T-helper 2 cell treated with Interferon-gamma antibody and Interleukin-4, amounts not matched to agents 100 ng/mL and 5 ng/mL, for 36 hours (primary cell): Measurements from ENCODE around the gene FAM229B. TPM values are rescaled to one million over a fixed set of nuclear protein-coding genes. Genes with fewer than 3 reads are reported as not detected.
"Not testable (repeated sequence)": the region's sequence is repeated elsewhere in the genome, so short reads cannot be mapped to it uniquely, and the experiment has no call there.

Experiments used
- intact Hi-C: fragments of 100-400 bp; cut with micrococcal nuclease; formaldehyde crosslinking; loops from one replicate; pipeline ENCODE4 v1.15.1; 2023
- total RNA-seq: library from RNA; stranded (reverse); gene quantifications from 2 replicates; pipeline ENCODE4 v1.2.3, GENCODE V29; 2022

Gene FAM229B
- total RNA-seq, 1 donor from 2014 or later: 1.1 TPM

DNA sequence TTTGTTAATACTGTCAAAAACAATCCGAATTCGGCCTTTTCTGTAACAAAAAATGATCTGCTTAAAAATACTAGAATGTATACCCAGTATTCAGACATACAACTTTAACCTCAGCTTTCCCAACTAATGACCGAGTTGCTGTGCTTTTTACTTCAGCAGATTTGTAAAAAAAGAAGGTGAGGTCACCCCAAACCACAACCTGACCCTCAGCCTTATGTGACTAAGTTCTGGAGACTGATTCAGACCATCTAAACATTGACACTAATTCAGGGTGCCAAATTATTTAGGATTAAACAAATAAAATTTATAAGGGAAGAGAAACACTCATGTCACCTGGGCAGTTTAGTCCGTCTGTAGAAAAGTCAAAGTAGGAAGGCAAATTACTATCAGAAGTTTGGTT lies 25.8 kb upstream of the FAM229B start:
- intact Hi-C loops: no loop called here

DNA sequence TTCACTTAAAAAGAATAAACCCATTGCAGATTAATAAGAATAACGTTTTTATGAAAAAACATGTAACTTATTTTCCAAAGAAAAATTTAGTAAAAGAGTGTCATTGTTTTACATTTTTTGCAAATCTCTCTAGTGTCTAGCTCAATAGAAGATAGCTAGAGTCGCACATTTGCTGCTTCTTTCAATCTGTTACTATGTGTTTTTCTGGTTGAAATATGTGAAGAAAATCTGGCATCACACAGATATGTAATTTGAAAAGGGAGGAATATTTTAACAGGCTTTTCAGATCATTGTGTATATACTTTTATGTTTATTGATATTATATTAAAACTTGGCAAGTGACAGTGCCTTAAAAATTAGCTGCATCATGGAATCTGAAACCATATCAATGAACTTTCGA lies 24.4 kb upstream of the FAM229B start:
- intact Hi-C loops: no loop called here

DNA sequence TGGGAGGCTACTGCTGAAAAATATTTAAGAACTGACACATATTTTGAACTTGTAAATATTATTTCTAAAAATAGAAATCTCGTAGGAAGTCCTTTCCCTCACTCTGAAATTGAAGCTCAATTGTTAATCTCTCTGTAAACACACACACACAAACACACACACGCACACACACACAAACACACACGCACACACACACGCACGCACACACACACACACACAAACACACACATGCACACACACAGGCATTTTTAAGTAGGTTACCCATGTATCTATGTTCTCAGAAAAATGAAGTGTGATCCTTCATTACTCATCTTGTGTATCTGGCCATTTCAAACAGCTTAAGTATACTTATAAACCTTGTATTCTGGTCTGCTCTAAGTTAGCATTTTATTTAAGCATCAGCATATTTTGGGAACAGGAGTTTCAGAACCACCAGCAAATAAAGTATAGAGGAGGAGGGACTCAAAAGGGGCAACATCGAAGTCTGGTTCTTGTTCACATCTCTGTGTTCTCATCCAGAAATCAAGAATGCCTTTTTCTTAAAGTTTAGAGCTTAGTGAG lies 21.9 kb upstream of the FAM229B start:
- intact Hi-C loops: no loop called here

GRCh38 chr6:112066606-112067005 lies 20.8 kb upstream of the FAM229B start:
- intact Hi-C loops: no loop called here

GRCh38 chr6:112081569-112081968 lies 5.8 kb upstream of the FAM229B start:
- intact Hi-C loops: no loop called here

- intact Hi-C loops: loop anchor here (2.0 to 5.0 kb wide), 8 partner anchors 93 to 1887 kb away; partner anchors contain the start of genes AMD1, FYN, HDAC2 and SLC16A10
Measured at GRCh38 chr6:112085286-112086065, 1.9 kb upstream of the FAM229B start.

DNA sequence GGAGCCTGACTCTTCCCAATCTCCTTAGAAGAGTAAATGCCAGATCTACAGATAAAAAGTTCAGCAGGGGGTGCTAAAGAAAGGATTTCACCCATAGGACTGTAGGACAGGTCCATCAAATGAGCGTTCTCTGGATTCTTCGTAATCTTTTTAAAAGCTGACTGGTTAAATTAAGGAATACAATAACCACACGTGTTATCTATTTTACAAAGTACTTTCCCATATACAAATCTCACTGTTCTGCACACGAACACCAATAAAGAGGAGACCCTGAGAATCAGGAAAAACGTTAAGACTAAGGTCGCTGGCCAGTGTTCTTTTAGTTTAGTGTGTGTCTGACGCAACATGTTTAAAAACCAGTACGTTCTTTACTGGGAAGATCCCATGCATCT lies 651 bp upstream of the FAM229B start:
- intact Hi-C loops: loop anchor here (1.0 to 5.0 kb wide), 12 partner anchors 43 to 1886 kb away; partner anchors contain the start of genes AMD1, FYN, HDAC2 and REV3L

GRCh38 chr6:112087916-112088315 lies 525 bp downstream of the FAM229B start:
- intact Hi-C loops: loop anchor here (1.0 to 5.0 kb wide), 12 partner anchors 45 to 1884 kb away; partner anchors contain the start of genes AMD1, FYN, HDAC2 and REV3L

- intact Hi-C loops: no loop called here
Measured at GRCh38 chr6:112096901-112097300, 9.5 kb downstream of the FAM229B start.

- intact Hi-C loops: no loop called here
Measured at GRCh38 chr6:112100561-112100960, 13.2 kb downstream of the FAM229B start.

- intact Hi-C loops: not testable (repeated sequence)
Measured at GRCh38 chr6:112106026-112106425, 18.6 kb downstream of the FAM229B start.

- intact Hi-C loops: no loop called here
Measured at GRCh38 chr6:112106562-112106961, 19.2 kb downstream of the FAM229B start.

GRCh38 chr6:112109262-112109661 lies 21.9 kb downstream of the FAM229B start:
- intact Hi-C loops: no loop called here

GRCh38 chr6:112113431-112113830 lies 26.0 kb downstream of the FAM229B start:
- intact Hi-C loops: no loop called here

DNA sequence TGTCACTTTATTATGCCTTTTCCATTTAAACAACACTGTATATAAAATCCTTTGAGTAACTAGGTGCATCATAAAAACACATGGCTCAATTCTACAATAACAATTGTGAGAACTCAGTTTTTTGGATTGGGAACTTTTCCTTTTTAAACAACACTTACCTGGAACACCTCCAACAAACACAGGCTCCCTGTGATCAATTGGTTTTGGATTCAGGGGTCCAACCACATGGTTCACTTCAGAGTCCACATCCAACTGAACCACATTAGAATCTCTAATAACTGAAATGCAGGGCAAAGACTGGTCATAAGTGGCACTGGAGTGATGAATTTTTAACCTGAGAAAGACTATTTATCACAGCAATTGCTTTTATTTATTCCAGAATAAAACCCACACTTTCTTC lies 26.5 kb downstream of the FAM229B start:
- intact Hi-C loops: no loop called here

- intact Hi-C loops: no loop called here
Measured at GRCh38 chr6:112114577-112115223, 27.3 kb downstream of the FAM229B start.

GRCh38 chr6:112116221-112116620 lies 28.8 kb downstream of the FAM229B start:
- intact Hi-C loops: no loop called here

DNA sequence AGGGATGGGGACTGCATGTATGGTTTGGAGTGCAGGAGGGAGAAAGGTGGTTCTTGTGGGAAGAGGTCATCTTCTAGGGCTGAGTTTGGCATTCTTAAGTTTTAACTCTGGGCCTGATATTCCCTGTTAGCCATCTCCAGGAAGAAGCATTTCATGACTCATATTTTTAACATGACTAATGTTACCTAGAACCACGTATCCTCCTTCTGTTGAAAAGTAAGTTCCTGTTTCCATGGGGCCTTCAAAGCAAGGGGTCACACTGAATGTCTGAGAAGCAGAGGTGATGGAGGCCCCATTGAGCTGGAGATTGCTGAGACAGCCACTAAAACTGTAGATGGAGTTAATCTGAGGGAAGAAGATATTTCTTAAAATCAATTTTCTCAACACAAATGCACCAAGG lies 30.2 kb downstream of the FAM229B start:
- intact Hi-C loops: no loop called here

DNA sequence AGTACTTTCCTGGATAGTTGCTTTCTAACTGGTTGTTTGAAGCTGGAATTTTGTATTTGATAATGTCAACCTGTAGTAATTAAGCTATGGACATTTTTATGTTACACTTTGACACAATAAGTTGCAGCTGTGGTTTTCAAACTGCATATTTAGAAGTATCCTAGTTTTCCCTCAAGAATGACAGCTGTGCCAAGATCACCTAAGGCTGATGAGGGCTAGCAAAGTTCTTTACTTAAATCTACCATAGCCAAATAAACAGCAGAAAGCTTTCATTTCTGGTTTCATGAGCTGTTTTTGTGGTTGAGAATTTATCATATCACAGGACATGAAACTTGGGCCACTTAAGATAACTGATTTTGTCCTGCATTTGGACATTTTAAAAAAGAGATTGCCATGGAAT lies 30.6 kb downstream of the FAM229B start:
- intact Hi-C loops: no loop called here

DNA sequence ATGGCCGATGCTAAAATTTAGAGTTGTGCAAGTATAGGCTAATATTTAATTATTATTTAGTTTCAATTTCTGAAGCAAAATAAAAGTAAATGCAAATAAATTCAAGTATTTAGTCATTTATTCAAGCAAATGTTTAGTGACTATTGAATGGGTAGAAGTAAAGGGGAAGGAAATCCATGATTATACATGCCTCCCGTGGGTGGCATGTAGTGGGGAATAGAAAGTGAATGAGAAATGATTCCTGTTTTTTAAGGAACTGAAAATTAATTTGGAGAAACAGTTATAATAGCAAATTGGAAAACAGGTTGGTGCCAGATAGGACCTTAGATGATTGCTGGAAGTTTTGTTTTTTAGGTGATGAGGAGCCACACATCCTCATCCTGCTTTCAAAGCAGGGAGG lies 35.4 kb downstream of the FAM229B start:
- intact Hi-C loops: no loop called here

DNA sequence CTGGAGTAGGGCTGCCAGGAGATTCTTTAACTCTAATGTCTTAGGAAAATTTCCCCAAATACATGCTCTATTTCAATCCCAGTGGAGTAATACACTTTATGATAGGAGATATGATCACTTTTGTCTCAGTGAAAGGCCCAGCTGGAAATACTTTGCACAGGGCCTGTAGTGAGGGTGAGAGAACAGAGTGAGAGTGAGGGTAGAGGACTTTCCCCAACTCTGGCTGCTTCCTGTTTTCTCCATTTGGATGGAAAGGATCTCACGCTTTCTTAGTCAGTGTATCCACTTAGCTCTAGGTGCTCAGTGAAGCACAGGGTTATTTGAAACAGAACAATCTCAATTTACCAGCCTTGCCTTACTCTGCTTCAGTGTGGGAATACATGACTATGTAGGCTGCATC lies 36.6 kb downstream of the FAM229B start:
- intact Hi-C loops: no loop called here

- intact Hi-C loops: no loop called here
Measured at GRCh38 chr6:112128208-112128607, 40.8 kb downstream of the FAM229B start.
